Endothelial cell of umbilical vein (primary cell): ENCODE data around the gene MT2A. TPM values are rescaled to one million over a fixed set of nuclear protein-coding genes. Genes with fewer than 3 reads are reported as not detected.

ENCODE experiments used
- BruUV-seq: library from RNA; stranded (reverse); fragments of 400-500 nt; replicated peaks from 2 replicates; lab custom pipeline; 2021; lab: Mats Ljungman, UMichigan
- CTCF ChIA-PET: fragments of 300-600, 350-600 bp; sonication (Branson Sonifier 250); formaldehyde crosslinking; loops from one replicate; lab custom pipeline; 2021; ENCODE audit warnings: antibody characterized with exemption, inconsistent platforms; lab: Charles Lee
- POLR2A ChIA-PET: fragments of 300-600, 350-600 bp; sonication (Branson Sonifier 250); formaldehyde crosslinking; loops from one replicate; lab custom pipeline; 2021; ENCODE audit warnings: antibody characterized with exemption, inconsistent platforms; lab: Charles Lee
- DNase-seq: peaks from one replicate; pipeline ENCODE4 v3.0.0-alpha.2; 2011; ENCODE audit warnings: low read depth, low spot score
- FAIRE-seq: peaks from 2 replicates; lab custom pipeline; 2011; peaks lifted over from hg19 to GRCh38; lab: Jason Lieb, UNC
- H2AFZ ChIP-seq: 2 replicates; pipeline ENCODE4 v1.6.0; 2012; ENCODE audit warnings: low read depth, low read length, control low read depth, inconsistent platforms
- H3K27ac ChIP-seq: 2 replicates; pipeline ENCODE4 v1.5.1; 2011; ENCODE audit warnings: low read depth, mild to moderate bottlenecking, control low read depth, low read length, moderate library complexity; ENCODE audit not compliant: insufficient read depth
- H3K27me3 ChIP-seq, 2 experiments: 2 replicates each; pipeline versions ENCODE4 v1.6.0 to v1.6.1; 2011; ENCODE audit warnings: low read length in 2 of 2, mixed read lengths in 1 of 2; ENCODE audit not compliant: control insufficient read depth in 2 of 2, insufficient read depth in 2 of 2
- H3K36me3 ChIP-seq, 2 experiments: 2 replicates in 1 of 2; 3 replicates in 1 of 2; pipeline ENCODE4 v1.5.1; 2011; ENCODE audit warnings: low read length in 2 of 2, mild to moderate bottlenecking in 1 of 2, moderate library complexity in 1 of 2; ENCODE audit not compliant: control insufficient read depth in 2 of 2, insufficient read depth in 2 of 2; ENCODE audit errors: extremely low read depth in 1 of 2
- H3K4me1 ChIP-seq: 3 replicates; pipeline ENCODE4 v1.5.1; 2011; ENCODE audit warnings: mild to moderate bottlenecking, low read length; ENCODE audit not compliant: control insufficient read depth, insufficient read depth; ENCODE audit errors: extremely low read depth
- H3K4me2 ChIP-seq: 2 replicates; pipeline ENCODE4 v1.6.1; 2011; ENCODE audit warnings: low read length, control low read depth, mixed read lengths; ENCODE audit not compliant: insufficient read depth
- H3K4me3 ChIP-seq, 3 experiments: fragments of 200-600 bp in 1 of 3; sonication (generic), shearing (Covaris generic) in 1 of 3; replicated peaks in 1 of 3; 2 replicates each; pipeline ENCODE4 v1.5.1; 2011 to 2016; ENCODE audit warnings: control low read depth in 3 of 3, low read length in 3 of 3, mild to moderate bottlenecking in 2 of 3, inconsistent platforms in 1 of 3, low read depth in 1 of 3, moderate library complexity in 1 of 3; ENCODE audit not compliant: insufficient read depth in 1 of 3
- H3K79me2 ChIP-seq: 2 replicates; pipeline ENCODE4 v1.6.0; 2012; ENCODE audit warnings: low read length, inconsistent platforms; ENCODE audit not compliant: control insufficient read depth, insufficient read depth
- H3K9ac ChIP-seq: replicated peaks from 2 replicates; pipeline ENCODE3; 2011; ENCODE audit warnings: low read length, control low read depth; ENCODE audit not compliant: insufficient read depth; ENCODE audit errors: extremely low read depth
- H3K9me1 ChIP-seq: replicated peaks from 3 replicates; pipeline ENCODE4 v1.6.0; 2011; ENCODE audit warnings: mild to moderate bottlenecking, low read length; ENCODE audit not compliant: control insufficient read depth, insufficient read depth; ENCODE audit errors: extremely low read depth
- H3K9me3 ChIP-seq: replicated peaks from 2 replicates; pipeline ENCODE4 v1.5.1; 2012; ENCODE audit warnings: low read length, inconsistent platforms; ENCODE audit not compliant: control insufficient read depth, insufficient read depth
- H4K20me1 ChIP-seq: replicated peaks from 2 replicates; pipeline ENCODE3; 2011; ENCODE audit warnings: mild to moderate bottlenecking, low read length; ENCODE audit not compliant: control insufficient read depth, insufficient read depth; ENCODE audit errors: extremely low read depth
- CTCF ChIP-seq, 2 donors: IDR thresholded peaks; 1 replicate in 1 of 2; 2 replicates in 1 of 2; pipeline ENCODE4 v1.5.1; 2011; ENCODE audit warnings: low read length in 2 of 2, mild to moderate bottlenecking in 2 of 2, moderate library complexity in 2 of 2, control low read depth in 1 of 2, inconsistent platforms in 1 of 2, low read depth in 1 of 2; ENCODE audit not compliant: insufficient read depth in 1 of 2; ENCODE audit errors: extremely low read depth in 1 of 2
- EZH2 ChIP-seq: IDR thresholded peaks from 2 replicates; pipeline ENCODE4 v1.6.1; 2012; ENCODE audit warnings: borderline replicate concordance, low read depth, mild to moderate bottlenecking, moderate library complexity, low read length, inconsistent platforms; ENCODE audit not compliant: severe bottlenecking
- FOS ChIP-seq: IDR thresholded peaks from 2 replicates; pipeline ENCODE4 v1.6.1; 2011; ENCODE audit warnings: mild to moderate bottlenecking, low read length, moderate library complexity, borderline replicate concordance; ENCODE audit not compliant: insufficient read depth
- GATA2 ChIP-seq: IDR thresholded peaks from 2 replicates; pipeline ENCODE4 v1.7.0; 2011; ENCODE audit warnings: low read depth, mild to moderate bottlenecking, moderate library complexity, mixed read lengths, low read length; ENCODE audit not compliant: insufficient read length, insufficient read depth
- JUN ChIP-seq: IDR thresholded peaks from 2 replicates; pipeline ENCODE4 v1.6.1; 2011; ENCODE audit warnings: borderline replicate concordance, low read depth; ENCODE audit not compliant: insufficient read length, insufficient read depth
- MAX ChIP-seq: IDR thresholded peaks from 2 replicates; pipeline ENCODE4 v1.6.1; 2011; ENCODE audit not compliant: insufficient read depth, insufficient read length
- MYC ChIP-seq: IDR thresholded peaks from one replicate; pipeline ENCODE4 v1.6.1; 2011; ENCODE audit warnings: mild to moderate bottlenecking, low read depth, low read length
- POLR2A ChIP-seq: IDR thresholded peaks from 2 replicates; pipeline ENCODE4 v1.6.1; 2012; ENCODE audit warnings: low read depth, mild to moderate bottlenecking, control low read depth, low read length
- POLR2AphosphoS5 ChIP-seq: IDR thresholded peaks from 2 replicates; pipeline ENCODE4 v1.6.1; 2012; ENCODE audit warnings: low read depth, mild to moderate bottlenecking, control low read depth, low read length, moderate library complexity; ENCODE audit not compliant: insufficient read depth
- dilution Hi-C: fragments of 300-500 bp; cut with MboI; formaldehyde crosslinking; loops from one replicate; pipeline ENCODE4 v1.15.0; 2019; ENCODE audit warnings: low sequenced_read_pairs; ENCODE audit not compliant: extremely low pct_ligation_motif_present
- intact Hi-C: fragments of 100-400 bp; cut with micrococcal nuclease; formaldehyde crosslinking; loops from one replicate; pipeline ENCODE4 v1.10.0; 2022
- polyA plus RNA-seq, 4 experiments: library from polyadenylated mRNA; depleted of rRNA in 3 of 4; stranded (reverse) in 3 of 4; unstranded in 1 of 4; fragments of >200 nt; gene quantifications; 2 replicates each; pipeline versions ENCODE4 v1.2.1 to v1.2.3, GENCODE V29; 2011 to 2012; ENCODE audit warnings: missing spikeins in 1 of 4
- total RNA-seq: library from RNA; stranded (reverse); gene quantifications from 2 replicates; pipeline ENCODE4 v1.2.3, GENCODE V29; 2021

Gene MT2A
- total and polyA plus RNA-seq, 2 donors (not counting 3 experiments of a cell fraction or from before 2014, with no cell fraction given) = 276 to 1,337 TPM

GRCh38 chr16:56605475-56605874 lies 2.9 kb upstream of the MT2A start:
- intact Hi-C loops = no loop called here
- peak overlapping the region; percentile 99 for H3K27ac ChIP-seq
- FAIRE-seq (no peak), DNase-seq (no peak)
- TF ChIP-seq POLR2A (no peak), FOS (no peak), MAX (no peak), EZH2 (no peak)
- H2AFZ ChIP-seq = no peak overlapping the region
- POLR2A ChIA-PET = interaction anchor here (3.4 kb wide), 1 partner anchor 20 kb away, joined by 20 read pairs; the partner anchor contains the start of gene MT1E
- BruUV-seq = no TSS peak
- H3K4me3 ChIP-seq = no peak overlapping the region
- no peaks in the 10 kb centered on the region for H3K9me3 ChIP-seq
- H4K20me1 ChIP-seq = no peaks in the 10 kb centered on the region
- H3K4me2 ChIP-seq = peak overlapping the region; percentile 77
- peaks cover 35% of the 10 kb centered on the region for H3K4me1 ChIP-seq
- dilution Hi-C loops = no loop called here
- H3K36me3 ChIP-seq = no peaks in the 10 kb centered on the region
- H3K9me1 ChIP-seq = no peaks in the 10 kb centered on the region
- H3K9ac ChIP-seq = peak overlapping the region; percentile 77
- no peaks in the 10 kb centered on the region for H3K27me3 ChIP-seq
- CTCF ChIA-PET = interaction anchor here (3.2 to 7.8 kb wide), 3 partner anchors 29 to 96 kb away, joined by 14 to 118 read pairs (median 113); no protein-coding TSS in a partner anchor
- peaks cover 12% of the 10 kb centered on the region for H3K79me2 ChIP-seq

- Histone ChIP-seq H3K4me3 (peak overlapping the region in 1 of 3 experiments; percentile 8), H4K20me1 (no peaks in the 10 kb centered on the region), H3K27ac (peak overlapping the region; percentile 99), H3K4me1 (peaks cover 41% of the 10 kb centered on the region), H2AFZ (no peak overlapping the region), H3K27me3 (no peaks in the 10 kb centered on the region), H3K79me2 (peaks cover 12% of the 10 kb centered on the region), H3K4me2 (peak overlapping the region; percentile 77), H3K9me3 (no peaks in the 10 kb centered on the region), H3K9ac (peak overlapping the region; percentile 77), H3K36me3 (no peaks in the 10 kb centered on the region), H3K9me1 (no peaks in the 10 kb centered on the region)
- TF ChIP-seq MYC (no peak), EZH2 (no peak), MAX (no peak), GATA2 (peak; percentile 67), CTCF (IDR thresholded peaks at IDR 0.05; ENCODE audit: extremely low read depth in 1 of 2, insufficient read depth in 1 of 2, low read depth in 1 of 2, low read length in 2 of 2) (no peak), POLR2AphosphoS5 (no peak), FOS (peak; percentile 78), POLR2A (no peak), JUN (peak; percentile 78)
- dilution Hi-C loops (no loop called here), intact Hi-C loops (loop anchor here (2.0 kb wide), 2 partner anchors 155 to 581 kb away; partner anchors contain the start of genes NUDT21, OGFOD1, PSME3IP1 and RSPRY1)
- BruUV-seq = no TSS peak
- CTCF ChIA-PET = interaction anchor here (1.0 to 7.8 kb wide), 6 partner anchors 20 to 122 kb away, joined by 4 to 118 read pairs (median 4); partner anchors contain the start of gene MT1E
- POLR2A ChIA-PET = interaction anchor here (0.7 to 3.4 kb wide), 3 partner anchors 20 to 90 kb away, joined by 3 to 20 read pairs (median 4); partner anchors contain the start of gene MT1E
- peak; percentile 50 for FAIRE-seq
- no peak for DNase-seq
Observed at GRCh38 chr16:56606071-56606475, 2.3 kb upstream of the MT2A start.
